ENCODE measurements around the gene TMEM120B. TPM values are rescaled to one million over a fixed set of nuclear protein-coding genes. Genes with fewer than 3 reads are reported as not detected.

The TMEM120B gene
- total RNA-seq, 1 experiment from 2014 or later, result 18.5 TPM

GRCh38 chr12:121814429-121815119 is 102.0 kb downstream of the TMEM120B start:
- Histone ChIP-seq H2AFZ (ENCODE audit: low read length) (no peak overlapping the region), H3K79me2 (ENCODE audit: low read length) (peaks cover 55% of the 10 kb centered on the region), H3K4me1 (ENCODE audit: insufficient read depth, low read length) (peaks cover 28% of the 10 kb centered on the region), H3F3A (ENCODE audit: low read length, unreplicated experiment) (no peaks in the 10 kb centered on the region), H3K9me3 (ENCODE audit: low read length) (no peaks in the 10 kb centered on the region), H3K27ac (ENCODE audit: low read length) (no peak overlapping the region), H3K9me2 (replicated peaks; ENCODE audit: low read length) (no peaks in the 10 kb centered on the region), H3K4me3 (ENCODE audit: low read length) (no peak overlapping the region), H4K20me1 (ENCODE audit: low read length) (peaks cover 21% of the 10 kb centered on the region), H3K36me3 (ENCODE audit: low read depth, low read length) (peaks cover 48% of the 10 kb centered on the region), H3K4me2 (ENCODE audit: low read length) (no peak overlapping the region), H3K9ac (ENCODE audit: low read length) (no peak overlapping the region), H3K27me3 (ENCODE audit: low read length) (no peaks in the 10 kb centered on the region)
- intact Hi-C loops (cut with micrococcal nuclease), result no loop called here
- no TSS peak for BruUV-seq (replicated peaks)
- DNase-seq (no peak), ATAC-seq (no peak)
- CTCF ChIA-PET, result interaction anchor here (0.6 kb wide), 1 partner anchor 135 kb away, joined by 3 read pairs; no protein-coding TSS in a partner anchor
- POLR2A ChIA-PET (ENCODE audit: unreplicated experiment), result no interaction called here
- no peak for TF ChIP-seq CTCF (conservative IDR thresholded peaks at IDR 0.05; ENCODE audit: low read depth, low read length)

DNA sequence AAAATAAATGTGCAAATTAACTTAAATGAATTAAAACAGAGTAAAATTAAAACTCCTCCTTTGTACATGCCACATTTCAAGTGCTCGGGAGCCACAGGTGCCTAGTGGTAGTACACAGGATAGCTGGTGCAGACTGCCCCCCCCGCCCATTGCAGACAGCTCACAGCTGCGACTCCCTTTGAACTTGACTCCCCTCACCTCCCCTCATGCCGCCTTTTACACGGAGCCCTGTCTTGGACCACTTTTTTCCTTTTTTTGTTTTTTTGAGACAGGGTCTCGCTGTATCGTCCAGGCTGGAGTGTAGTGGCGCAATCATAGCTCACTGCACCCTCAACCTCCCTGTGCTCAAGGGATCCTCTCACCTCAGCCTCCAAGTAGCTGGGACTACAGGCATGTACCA is 102.7 kb downstream of the TMEM120B start:
- Histone ChIP-seq H4K20me1 (ENCODE audit: low read length) (peaks cover 21% of the 10 kb centered on the region), H3K79me2 (ENCODE audit: low read length) (peaks cover 48% of the 10 kb centered on the region), H3K9ac (ENCODE audit: low read length) (no peak overlapping the region), H3F3A (ENCODE audit: low read length, unreplicated experiment) (no peaks in the 10 kb centered on the region), H2AFZ (ENCODE audit: low read length) (no peak overlapping the region), H3K4me3 (ENCODE audit: low read length) (no peak overlapping the region), H3K4me1 (ENCODE audit: insufficient read depth, low read length) (peaks cover 28% of the 10 kb centered on the region), H3K27ac (ENCODE audit: low read length) (no peak overlapping the region), H3K4me2 (ENCODE audit: low read length) (no peak overlapping the region), H3K36me3 (ENCODE audit: low read depth, low read length) (peaks cover 54% of the 10 kb centered on the region), H3K9me3 (ENCODE audit: low read length) (no peaks in the 10 kb centered on the region), H3K27me3 (ENCODE audit: low read length) (no peaks in the 10 kb centered on the region), H3K9me2 (replicated peaks; ENCODE audit: low read length) (no peaks in the 10 kb centered on the region)
- intact Hi-C loops (cut with micrococcal nuclease), result no loop called here
- TF ChIP-seq EZH2 (IDR thresholded peaks at IDR 0.05; ENCODE audit: low read length, unreplicated experiment) (no peak), EZH2phosphoT487 (IDR thresholded peaks at IDR 0.05; ENCODE audit: borderline replicate concordance, low read length) (no peak), CTCF (conservative IDR thresholded peaks at IDR 0.05; ENCODE audit: low read depth, low read length) (no peak)
- no peak for ATAC-seq
- ChIA-PET CTCF (interaction anchor here (0.5 to 0.6 kb wide), 2 partner anchors 42 to 134 kb away, joined by 3 to 6 read pairs; no protein-coding TSS in a partner anchor), POLR2A (ENCODE audit: unreplicated experiment) (no interaction called here)
- DNase-seq, result no peak
- no TSS peak for BruUV-seq (replicated peaks)

DNA sequence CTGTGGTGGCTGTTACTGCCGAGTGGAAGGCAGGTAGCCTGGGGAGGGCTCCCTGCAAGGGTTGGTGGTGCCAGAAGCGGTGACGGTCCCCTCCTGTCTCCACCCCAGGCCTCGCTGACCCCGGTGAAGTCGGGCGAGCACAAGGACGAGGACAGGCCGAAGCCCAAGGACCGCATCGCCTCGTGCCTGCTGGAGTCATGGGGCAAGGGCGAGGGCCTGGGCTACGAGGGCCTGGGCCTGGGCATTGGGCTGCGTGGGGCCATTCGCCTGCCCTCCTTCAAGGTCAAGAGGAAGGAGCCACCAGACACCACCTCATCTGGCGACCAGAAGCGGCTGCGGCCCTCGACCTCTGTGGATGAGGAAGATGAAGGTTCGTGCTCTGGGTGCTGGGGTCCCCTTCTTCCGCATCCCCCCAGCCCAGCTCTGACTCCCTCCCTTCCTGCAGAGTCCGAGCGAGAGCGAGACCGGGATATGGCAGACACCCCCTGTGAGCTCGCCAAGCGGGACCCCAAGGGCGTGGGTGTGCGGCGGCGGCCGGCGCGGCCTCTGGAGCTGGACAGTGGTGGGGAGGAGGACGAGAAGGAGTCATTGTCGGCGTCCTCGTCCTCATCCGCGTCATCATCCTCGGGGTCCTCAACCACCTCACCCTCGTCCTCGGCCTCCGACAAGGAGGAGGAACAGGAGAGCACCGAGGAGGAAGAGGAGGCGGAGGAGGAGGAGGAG is 104.5 kb downstream of the TMEM120B start:
- H3K36me3 ChIP-seq (ENCODE audit: low read depth, low read length), result peaks cover 60% of the 10 kb centered on the region
- BruUV-seq (replicated peaks), result TSS peak; percentile 18

More for the DNA sequence above, 104.5 kb downstream of the TMEM120B start:
- no peak overlapping the region for H2AFZ ChIP-seq (ENCODE audit: low read length)
- H3K27ac ChIP-seq (ENCODE audit: low read length), result no peak overlapping the region
- H3K79me2 ChIP-seq (ENCODE audit: low read length), result peaks cover 30% of the 10 kb centered on the region
- TF ChIP-seq EZH2 (IDR thresholded peaks at IDR 0.05; ENCODE audit: low read length, unreplicated experiment) (no peak), EZH2phosphoT487 (IDR thresholded peaks at IDR 0.05; ENCODE audit: borderline replicate concordance, low read length) (no peak), CTCF (conservative IDR thresholded peaks at IDR 0.05; ENCODE audit: low read depth, low read length) (no peak)
- ATAC-seq (no peak), DNase-seq (no peak)
- no peaks in the 10 kb centered on the region for H3F3A ChIP-seq (ENCODE audit: low read length, unreplicated experiment)
- no peak overlapping the region for H3K4me3 ChIP-seq (ENCODE audit: low read length)
- no peaks in the 10 kb centered on the region for H3K9me3 ChIP-seq (ENCODE audit: low read length)
- peaks cover 13% of the 10 kb centered on the region for H3K4me1 ChIP-seq (ENCODE audit: insufficient read depth, low read length)
- peaks cover 12% of the 10 kb centered on the region for H4K20me1 ChIP-seq (ENCODE audit: low read length)
- POLR2A ChIA-PET (ENCODE audit: unreplicated experiment), result no interaction called here
- no peaks in the 10 kb centered on the region for H3K27me3 ChIP-seq (ENCODE audit: low read length)
- CTCF ChIA-PET, result no interaction called here
- H3K9me2 ChIP-seq (replicated peaks; ENCODE audit: low read length), result no peaks in the 10 kb centered on the region
- H3K4me2 ChIP-seq (ENCODE audit: low read length), result no peak overlapping the region
- intact Hi-C loops (cut with micrococcal nuclease), result no loop called here
- H3K9ac ChIP-seq (ENCODE audit: low read length), result no peak overlapping the region
